Mucosa of rectum (tissue), 2 donors: Measurements from ENCODE around the gene NAT10.

Experiments used
- H3K27ac ChIP-seq, 2 donors: one replicate each; pipeline ENCODE4 v1.7.0; 2013; ENCODE audit warnings: inconsistent platforms in 2 of 2, low read depth in 2 of 2, low read length in 2 of 2
- H3K27me3 ChIP-seq, 2 donors: one replicate each; pipeline ENCODE4 v1.7.0; 2013; ENCODE audit warnings: low read length in 2 of 2; ENCODE audit not compliant: control insufficient read depth in 2 of 2, insufficient read depth in 2 of 2
- H3K36me3 ChIP-seq, 2 donors: one replicate each; pipeline ENCODE4 v1.7.0; 2013; ENCODE audit warnings: low read length in 2 of 2; ENCODE audit not compliant: control insufficient read depth in 2 of 2, insufficient read depth in 2 of 2
- H3K4me1 ChIP-seq, 2 donors: one replicate each; pipeline ENCODE4 v1.7.0; 2013; ENCODE audit warnings: low read length in 2 of 2, mild to moderate bottlenecking in 1 of 2; ENCODE audit not compliant: control insufficient read depth in 2 of 2, insufficient read depth in 2 of 2
- H3K4me3 ChIP-seq, 2 donors: one replicate each; pipeline ENCODE4 v1.7.0; 2013; ENCODE audit warnings: low read length in 2 of 2
- H3K9ac ChIP-seq, 2 donors: one replicate each; pipeline ENCODE4 v1.7.0; 2013; ENCODE audit warnings: low read length in 2 of 2, low read depth in 1 of 2, mild to moderate bottlenecking in 1 of 2
- H3K9me3 ChIP-seq, 2 donors: one replicate each; pipeline ENCODE4 v1.7.0; 2013; ENCODE audit warnings: low read length in 2 of 2; ENCODE audit not compliant: control insufficient read depth in 2 of 2
- donor health status: healthy.
- donor health status: Normal muscosa, but diverticular disease.

Gene NAT10

GRCh38 chr11:34183848-34184391 is 78.5 kb downstream of the NAT10 start:
- Histone ChIP-seq H3K36me3 (no peaks in the 10 kb centered on the region), H3K27me3 (peaks cover 0 to 2% of the 10 kb centered on the region in 2 donors), H3K4me1 (no peaks in the 10 kb centered on the region), H3K9ac (no peak overlapping the region), H3K4me3 (no peak overlapping the region), H3K27ac (no peak overlapping the region), H3K9me3 (no peaks in the 10 kb centered on the region)

DNA sequence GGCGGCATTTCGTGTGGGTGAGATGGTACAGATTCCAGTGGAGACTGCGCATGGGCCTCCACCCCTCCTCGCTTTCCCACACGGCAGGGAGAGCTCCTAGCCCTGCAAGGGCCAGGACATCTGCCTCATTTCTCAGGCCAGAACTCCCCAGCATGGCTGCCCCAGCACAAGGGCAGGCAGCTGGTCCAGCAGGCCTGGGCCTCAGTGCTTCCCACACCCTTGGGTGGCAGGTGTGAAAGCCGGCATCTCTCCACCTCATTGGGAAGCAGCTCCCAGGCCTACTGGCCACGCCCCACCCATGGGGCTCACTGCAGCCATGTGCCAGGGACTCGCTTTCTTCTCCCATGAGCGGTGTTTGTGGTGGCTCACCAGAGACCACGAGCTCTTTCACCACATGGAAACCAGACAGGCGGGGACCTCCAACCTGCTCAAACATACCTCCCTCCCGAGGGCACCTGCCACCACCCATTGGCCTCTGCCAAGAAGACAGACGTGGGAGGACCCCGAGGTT is 79.1 kb downstream of the NAT10 start:
- no peaks in the 10 kb centered on the region for H3K9me3 ChIP-seq
- H3K4me1 ChIP-seq, result no peaks in the 10 kb centered on the region
- H3K4me3 ChIP-seq, result no peak overlapping the region
- H3K36me3 ChIP-seq, result no peaks in the 10 kb centered on the region
- no peak overlapping the region for H3K9ac ChIP-seq
- peaks cover 0 to 2% of the 10 kb centered on the region in 2 donors for H3K27me3 ChIP-seq
- no peak overlapping the region for H3K27ac ChIP-seq

DNA sequence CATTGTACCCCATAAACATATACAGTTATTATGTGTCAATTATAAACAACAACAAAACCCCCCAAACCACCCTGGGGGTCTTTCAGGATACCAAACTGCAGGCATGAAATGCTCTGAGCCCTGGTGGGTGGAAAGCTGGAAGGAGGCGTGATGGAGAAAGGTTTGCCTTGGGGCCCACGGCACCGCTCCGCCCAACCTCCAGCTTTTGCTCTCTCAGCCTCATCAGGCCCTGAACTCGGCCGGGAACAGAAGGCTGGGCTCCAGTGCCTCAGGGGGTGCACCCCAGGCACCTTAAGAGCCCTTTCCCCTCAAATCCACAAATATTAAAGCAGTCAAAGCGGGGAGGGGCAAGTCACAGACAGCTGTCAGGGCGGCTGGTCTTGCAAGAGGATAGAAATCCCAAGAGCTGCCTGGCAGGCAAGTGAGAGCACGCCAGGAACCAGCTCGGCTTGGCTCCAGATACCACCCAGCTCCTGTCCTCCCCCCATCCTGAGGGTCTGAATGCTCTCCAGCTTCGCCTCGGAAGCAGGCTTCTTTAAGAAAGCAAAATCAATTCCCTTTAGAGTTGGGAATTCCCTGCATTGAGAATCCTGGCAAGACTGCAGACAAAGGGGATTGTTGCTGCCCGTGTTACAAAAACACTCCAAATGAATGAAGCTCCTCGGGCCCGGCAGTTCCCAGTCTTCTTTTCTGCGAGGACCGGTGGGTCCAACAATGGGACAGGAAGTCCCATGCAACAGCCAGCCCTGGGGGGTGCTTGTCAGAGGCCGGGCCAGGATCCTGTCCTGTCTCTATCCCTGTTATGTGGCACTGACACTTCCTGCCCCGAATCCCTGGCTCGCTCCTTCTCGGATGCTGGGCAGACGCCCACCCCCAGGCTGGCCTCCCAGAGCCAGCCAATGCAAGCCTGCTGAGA is 80.8 kb downstream of the NAT10 start:
- H3K27ac ChIP-seq, result no peak overlapping the region

GRCh38 chr11:34188181-34188580 is 82.8 kb downstream of the NAT10 start:
- Histone ChIP-seq H3K27me3 (peaks cover 0 to 2% of the 10 kb centered on the region in 2 donors), H3K27ac (no peak overlapping the region), H3K4me1 (no peaks in the 10 kb centered on the region), H3K36me3 (no peaks in the 10 kb centered on the region), H3K4me3 (no peak overlapping the region), H3K9ac (no peak overlapping the region), H3K9me3 (no peaks in the 10 kb centered on the region)

More for the DNA sequence above, 80.8 kb downstream of the NAT10 start:
- no peak overlapping the region for H3K9ac ChIP-seq
- no peaks in the 10 kb centered on the region for H3K4me1 ChIP-seq
- H3K4me3 ChIP-seq, result no peak overlapping the region
- no peaks in the 10 kb centered on the region for H3K9me3 ChIP-seq
- peaks cover 0 to 2% of the 10 kb centered on the region in 2 donors for H3K27me3 ChIP-seq
- H3K36me3 ChIP-seq, result no peaks in the 10 kb centered on the region

GRCh38 chr11:34189191-34189590 is 83.8 kb downstream of the NAT10 start:
- no peak overlapping the region for H3K9ac ChIP-seq
- H3K27ac ChIP-seq, result no peak overlapping the region
- H3K4me1 ChIP-seq, result no peaks in the 10 kb centered on the region
- no peaks in the 10 kb centered on the region for H3K9me3 ChIP-seq
- no peaks in the 10 kb centered on the region for H3K36me3 ChIP-seq
- no peak overlapping the region for H3K4me3 ChIP-seq
- H3K27me3 ChIP-seq, result peaks cover 0 to 2% of the 10 kb centered on the region in 2 donors

GRCh38 chr11:34190192-34191139 is 85.0 kb downstream of the NAT10 start:
- Histone ChIP-seq H3K27ac (no peak overlapping the region), H3K4me3 (no peak overlapping the region), H3K36me3 (no peaks in the 10 kb centered on the region), H3K9me3 (no peaks in the 10 kb centered on the region), H3K9ac (no peak overlapping the region), H3K4me1 (no peaks in the 10 kb centered on the region), H3K27me3 (peaks cover 0 to 2% of the 10 kb centered on the region in 2 donors)

GRCh38 chr11:34191578-34191977 is 86.1 kb downstream of the NAT10 start:
- H3K36me3 ChIP-seq, result no peaks in the 10 kb centered on the region
- H3K9ac ChIP-seq, result no peak overlapping the region
- no peaks in the 10 kb centered on the region for H3K4me1 ChIP-seq
- no peak overlapping the region for H3K4me3 ChIP-seq
- H3K27me3 ChIP-seq, result peaks cover 0 to 2% of the 10 kb centered on the region in 2 donors
- no peaks in the 10 kb centered on the region for H3K9me3 ChIP-seq
- no peak overlapping the region for H3K27ac ChIP-seq

DNA sequence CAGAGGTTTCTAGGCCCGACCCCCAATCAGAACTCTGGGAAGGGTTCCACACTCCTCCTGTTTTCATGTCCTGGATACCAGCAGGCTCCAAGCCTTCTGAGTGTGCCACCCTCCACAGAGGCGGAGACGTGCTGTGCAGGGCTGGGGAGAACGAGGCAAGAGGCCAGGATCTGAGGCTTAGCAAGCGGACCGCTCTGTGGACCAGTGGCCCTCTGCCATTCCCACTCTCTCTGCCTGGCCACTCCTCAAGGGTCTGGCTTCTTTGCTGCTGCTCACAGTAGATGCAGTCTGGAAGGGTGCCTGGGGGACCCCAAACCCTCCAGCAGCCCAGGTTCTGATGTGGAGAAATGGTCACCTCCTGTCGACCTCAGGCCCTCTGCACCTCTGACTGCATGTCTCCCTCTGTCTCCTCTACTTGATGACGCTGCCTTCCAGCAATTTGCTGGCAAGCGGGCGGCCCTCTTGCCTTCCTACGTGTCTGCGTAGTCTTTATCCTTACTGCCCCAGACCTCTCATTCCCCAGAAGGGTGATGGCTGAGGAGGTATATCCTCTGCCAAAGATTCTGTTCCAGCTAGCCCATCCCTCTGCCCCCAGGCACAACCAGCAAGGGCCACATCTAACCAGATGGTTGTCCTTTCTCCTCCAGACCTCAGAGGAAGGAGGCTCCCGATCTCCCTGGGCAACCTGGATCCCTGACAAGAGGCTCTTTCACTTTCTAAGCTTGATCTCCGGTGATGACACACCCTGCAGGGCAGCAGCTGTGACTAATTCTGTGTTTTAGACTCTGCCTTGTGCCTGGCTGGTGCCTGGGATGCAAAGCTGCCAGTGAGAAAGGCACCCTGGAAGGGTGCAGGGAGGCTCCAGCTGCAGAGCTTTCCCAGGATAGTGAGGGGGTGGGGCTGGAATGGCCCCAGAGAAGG is 87.3 kb downstream of the NAT10 start:
- H3K27ac ChIP-seq, result peak overlapping the region in 1 of 2 donors; percentile 23
- H3K9ac ChIP-seq, result no peak overlapping the region
- no peaks in the 10 kb centered on the region for H3K4me1 ChIP-seq
- no peaks in the 10 kb centered on the region for H3K36me3 ChIP-seq
- H3K9me3 ChIP-seq, result no peaks in the 10 kb centered on the region
- no peak overlapping the region for H3K4me3 ChIP-seq
- peaks cover 0 to 2% of the 10 kb centered on the region in 2 donors for H3K27me3 ChIP-seq
